GM18951 (cell line): ENCODE results near the gene SEMA3B.

Experiments
- POLR2A ChIP-seq: IDR thresholded peaks from 4 replicates; pipeline ENCODE4 v1.6.1; 2011; ENCODE audit warnings: mild to moderate bottlenecking; ENCODE audit not compliant: insufficient read length, insufficient read depth; ENCODE audit errors: extremely low read depth
- in situ Hi-C: fragments of 300-500 bp; cut with MboI; formaldehyde crosslinking; loops from one replicate; pipeline ENCODE4 v1.12.0; 2022; ENCODE audit warnings: low sequenced_read_pairs, mixed read lengths, inconsistent platforms; ENCODE audit not compliant: unreplicated experiment

SEMA3B gene

DNA sequence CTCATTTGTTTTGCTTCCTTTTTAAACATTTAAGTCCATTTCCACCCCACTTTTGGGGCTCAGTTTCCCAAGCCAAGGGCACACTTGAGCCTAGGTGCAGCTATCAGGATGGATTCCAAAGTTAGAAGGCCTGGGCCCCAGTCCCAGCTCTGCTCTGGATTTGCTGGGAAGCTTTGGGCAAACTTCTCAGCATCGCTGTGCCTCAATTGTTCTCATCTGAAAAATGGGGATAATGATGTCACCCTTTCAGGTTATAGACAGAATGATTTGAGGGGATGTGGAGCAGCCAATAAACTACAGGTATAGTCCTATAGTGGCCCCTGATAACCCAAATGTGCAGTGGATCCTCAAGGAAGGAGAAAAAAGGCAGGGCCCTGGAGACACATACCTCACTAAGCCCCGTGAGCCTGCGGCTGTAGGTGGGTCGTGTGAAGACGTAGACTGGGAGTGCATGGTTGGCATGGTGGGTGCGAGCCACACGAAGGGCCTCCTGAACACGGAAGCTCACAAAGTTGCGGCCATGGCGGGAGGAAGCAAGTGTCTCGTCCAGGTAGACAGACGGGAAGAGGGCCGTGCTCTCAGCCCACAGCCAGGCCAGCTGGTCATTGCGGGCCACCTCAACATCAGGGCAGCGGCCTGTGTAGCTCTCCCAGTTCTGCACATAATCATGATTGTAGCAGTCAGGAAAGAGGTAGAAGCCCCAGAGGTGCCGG, 50.4 kb downstream of the SEMA3B start:
- TF ChIP-seq POLR2A: no peak
- in situ Hi-C loops: no loop called here

DNA sequence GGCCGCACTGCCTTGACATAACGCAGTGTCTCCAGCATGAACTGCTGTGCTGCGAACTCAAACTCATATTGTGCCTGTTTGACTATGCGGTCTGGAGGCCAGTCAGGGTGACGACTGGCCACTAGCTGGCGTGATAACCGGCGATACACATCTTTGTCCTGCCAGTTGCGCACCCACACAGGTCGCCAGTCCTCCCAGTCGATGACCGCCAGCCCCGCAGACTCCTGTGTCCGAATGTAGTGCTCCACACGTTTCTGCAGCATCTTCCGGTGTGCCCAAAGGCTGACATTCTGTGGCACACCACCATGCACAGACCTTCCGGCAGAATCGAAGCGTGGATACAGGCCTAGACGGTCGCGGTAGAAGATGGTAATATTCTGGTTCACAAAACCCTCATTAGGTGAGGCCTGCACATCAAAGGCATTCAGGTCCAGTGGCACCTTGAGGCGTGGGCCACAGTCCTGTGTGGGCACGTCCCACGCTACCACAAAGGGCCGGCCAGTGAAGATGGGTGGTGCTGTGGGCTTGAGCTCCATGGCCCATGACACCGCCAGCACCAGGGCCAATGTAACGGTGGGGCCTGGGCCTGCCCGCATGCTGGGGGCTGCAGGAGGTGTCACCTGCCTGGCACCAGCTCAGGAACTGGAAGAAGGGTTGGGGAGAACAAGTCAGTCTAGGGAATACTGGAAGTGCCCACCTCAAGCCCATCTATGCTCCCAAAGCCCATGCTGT, 51.1 kb downstream of the SEMA3B start:
- in situ Hi-C loops: no loop called here
- no peak for TF ChIP-seq POLR2A

GRCh38 chr3:50320853-50321335, 51.9 kb downstream of the SEMA3B start:
- in situ Hi-C loops: no loop called here
- no peak for TF ChIP-seq POLR2A

GRCh38 chr3:50321336-50322114, 52.6 kb downstream of the SEMA3B start:
- peak; percentile 85 for TF ChIP-seq POLR2A
- in situ Hi-C loops: no loop called here

DNA sequence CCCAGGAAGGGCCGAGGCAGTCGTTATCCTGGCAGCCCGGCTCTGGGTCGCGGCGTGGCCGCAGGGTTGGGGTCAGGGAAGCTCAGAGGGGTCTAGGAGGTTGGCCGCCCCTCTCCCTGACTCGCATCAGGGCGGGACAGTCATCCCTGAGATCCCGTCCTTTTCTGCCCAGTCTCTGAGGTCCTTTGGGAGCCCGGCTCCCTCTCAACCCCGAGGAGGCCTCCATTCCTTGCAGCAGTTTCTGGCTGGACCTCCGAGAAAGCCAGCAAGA, 53.1 kb downstream of the SEMA3B start:
- in situ Hi-C loops: no loop called here
- TF ChIP-seq POLR2A: no peak

GRCh38 chr3:50322386-50323091, 53.6 kb downstream of the SEMA3B start, which contains the start of gene HYAL2:
HYAL2 (minus strand) TSS chr3:50322745; CDS start chr3:50320489, 2,256 bp downstream.
- in situ Hi-C loops: no loop called here
- no peak for TF ChIP-seq POLR2A

DNA sequence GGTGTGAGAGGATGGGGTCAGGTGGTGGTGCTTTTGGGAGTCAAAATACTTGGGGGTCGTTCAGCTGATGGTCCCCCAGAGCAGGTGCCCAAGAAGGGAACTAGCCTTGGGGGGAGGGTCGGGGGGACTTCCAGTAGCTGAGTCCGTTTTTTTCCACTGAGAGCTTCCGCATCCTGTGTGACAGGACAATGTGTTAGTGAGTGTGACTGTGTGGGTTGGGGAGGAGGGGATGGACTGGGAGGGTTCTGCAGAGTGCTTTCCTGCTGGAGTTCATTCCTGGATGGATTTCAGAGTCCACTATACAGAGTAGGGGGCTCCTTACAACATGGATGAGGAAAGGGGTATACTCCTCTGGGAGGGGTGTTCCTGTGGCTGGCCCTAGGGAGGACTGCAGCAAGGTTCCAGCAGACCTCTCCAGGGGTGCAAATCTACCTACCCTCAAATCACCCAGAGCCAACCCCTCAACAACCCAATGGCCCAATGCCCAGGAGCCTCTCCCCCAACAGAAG, 54.2 kb downstream of the SEMA3B start:
- in situ Hi-C loops: no loop called here
- no peak for TF ChIP-seq POLR2A

GRCh38 chr3:50323614-50324199, 54.8 kb downstream of the SEMA3B start:
- peak; percentile 19 for TF ChIP-seq POLR2A
- in situ Hi-C loops: no loop called here

DNA sequence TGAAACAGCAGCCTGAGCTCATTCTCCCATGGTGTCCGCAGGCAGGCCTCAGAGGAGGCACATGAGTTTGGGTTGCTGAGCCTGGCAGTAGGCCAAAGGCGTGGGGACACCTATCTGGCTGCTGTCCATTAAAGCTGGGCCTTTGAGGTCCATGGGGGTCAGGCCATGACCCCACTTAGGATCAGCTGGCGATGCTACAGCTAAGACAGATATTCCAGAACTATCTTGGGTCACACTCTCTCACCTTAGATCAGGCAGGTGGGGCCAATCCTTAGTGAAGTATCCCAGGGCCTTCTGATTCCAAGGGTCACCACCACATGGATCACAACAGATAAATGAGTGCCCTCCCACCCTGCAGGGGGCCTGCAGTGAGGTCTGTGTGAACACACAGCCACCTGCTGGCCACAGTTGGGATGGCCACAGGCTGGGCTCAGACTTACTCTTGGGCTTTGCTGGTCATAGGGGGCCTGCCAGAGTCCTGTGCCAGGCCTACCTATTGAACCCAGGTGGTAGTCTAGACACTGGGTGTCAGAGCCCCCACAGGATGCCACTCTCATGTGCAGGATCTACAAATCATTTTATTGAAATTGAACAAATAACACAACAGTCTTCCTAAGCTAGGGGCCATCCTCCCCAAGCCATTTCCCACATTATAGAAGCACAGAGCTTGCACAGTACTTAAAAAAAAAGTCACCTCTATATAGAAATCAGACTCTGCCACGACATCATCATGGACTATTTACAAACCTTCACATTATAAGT, 55.6 kb downstream of the SEMA3B start:
- in situ Hi-C loops: no loop called here
- no peak for TF ChIP-seq POLR2A

DNA sequence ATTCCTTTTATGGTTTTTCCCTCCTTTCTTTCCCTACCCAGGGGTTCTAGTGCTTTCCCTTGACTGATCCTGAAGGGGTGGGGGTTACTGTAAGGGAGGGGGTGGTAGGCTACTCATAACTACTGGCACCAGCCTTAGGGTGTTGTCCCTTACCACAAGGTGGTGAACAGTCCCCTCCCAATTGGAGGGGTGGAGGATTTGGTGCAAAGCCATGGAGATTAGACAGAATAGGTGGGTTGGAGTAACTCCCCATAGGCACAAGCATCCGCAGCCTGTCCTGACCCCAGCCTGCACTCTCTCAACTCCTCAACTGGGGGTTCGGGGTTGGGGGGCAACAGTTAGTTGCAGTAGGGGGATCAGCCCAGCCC, 56.1 kb downstream of the SEMA3B start:
- no peak for TF ChIP-seq POLR2A

GRCh38 chr3:50325497-50326181, 56.7 kb downstream of the SEMA3B start:
- no peak for TF ChIP-seq POLR2A
- in situ Hi-C loops: no loop called here

More for the DNA sequence above, 56.1 kb downstream of the SEMA3B start:
- in situ Hi-C loops: no loop called here
